HepG2 (cell line): Measurements from ENCODE around the gene DMRT1. TPM values are rescaled to one million over a fixed set of nuclear protein-coding genes. Genes with fewer than 3 reads are reported as not detected.
A peak's percentile ranks its signal among the peaks of the same experiment; 100 is the strongest.

Experiments
- CBX5 ChIP-seq: sonication (generic); formaldehyde crosslinking; IDR thresholded peaks from 2 replicates; pipeline ENCODE4 v1.4.0; 2020; ENCODE audit warnings: missing genetic modification reagents, borderline replicate concordance
- FOXP4 ChIP-seq: sonication (generic); formaldehyde crosslinking; IDR thresholded peaks from 2 replicates; pipeline ENCODE4 v1.4.0; 2020; ENCODE audit warnings: missing genetic modification reagents
- GABPB1 ChIP-seq: IDR thresholded peaks from 2 replicates; pipeline ENCODE4 v1.6.1; 2016; ENCODE audit warnings: mild to moderate bottlenecking, missing genetic modification reagents, moderate library complexity, missing compliant biosample characterization
- HOXA3 ChIP-seq: sonication (generic); formaldehyde crosslinking; IDR thresholded peaks from 2 replicates; pipeline ENCODE4 v1.5.0; 2020; ENCODE audit warnings: missing genetic modification reagents
- LCORL ChIP-seq, 2 experiments: fragments of 450-650 bp in 1 of 2; sonication (generic) in 1 of 2; formaldehyde crosslinking in 1 of 2; IDR thresholded peaks; 2 replicates each; pipeline versions ENCODE4 v1.5.0 to v1.6.1; 2017 to 2020; ENCODE audit warnings: antibody characterized with exemption in 1 of 2, missing genetic modification reagents in 1 of 2
- NFKB2 ChIP-seq: sonication (generic); formaldehyde crosslinking; IDR thresholded peaks from 2 replicates; pipeline ENCODE4 v1.4.0; 2020; ENCODE audit warnings: missing genetic modification reagents, borderline replicate concordance
- POLR2AphosphoS5 ChIP-seq: IDR thresholded peaks from 2 replicates; pipeline ENCODE4 v1.6.1; 2012; ENCODE audit warnings: low read depth, low read length
- PREB ChIP-seq: sonication (generic); formaldehyde crosslinking; IDR thresholded peaks from 2 replicates; pipeline ENCODE4 v1.4.0; 2020; ENCODE audit warnings: missing genetic modification reagents
- RAD21 ChIP-seq: fragments of 450-650 bp; formaldehyde crosslinking; IDR thresholded peaks from 2 replicates; pipeline ENCODE4 v1.5.0; 2020; ENCODE audit warnings: mild to moderate bottlenecking
- RFX3 ChIP-seq: IDR thresholded peaks from 2 replicates; pipeline ENCODE4 v1.6.1; 2016; ENCODE audit warnings: missing biosample characterization, missing genetic modification reagents
- RFXAP ChIP-seq: sonication (generic); formaldehyde crosslinking; IDR thresholded peaks from 2 replicates; pipeline ENCODE4 v1.4.0; 2020; ENCODE audit warnings: missing genetic modification reagents, borderline replicate concordance
- SMC3 ChIP-seq: IDR thresholded peaks from 2 replicates; pipeline ENCODE4 v1.6.1; 2011; ENCODE audit warnings: low read length, improper control_type of control experiment
- STAG1 ChIP-seq: sonication (generic); formaldehyde crosslinking; IDR thresholded peaks from 2 replicates; pipeline ENCODE4 v1.4.0; 2020; ENCODE audit warnings: missing genetic modification reagents
- TEAD2 ChIP-seq: sonication (generic); formaldehyde crosslinking; IDR thresholded peaks from 2 replicates; pipeline ENCODE4 v1.9.0; 2021; ENCODE audit warnings: missing genetic modification reagents
- UBTF ChIP-seq: sonication (generic); formaldehyde crosslinking; IDR thresholded peaks from 2 replicates; pipeline ENCODE4 v1.4.0; 2020; ENCODE audit warnings: mild to moderate bottlenecking, missing genetic modification reagents
- ZBTB38 ChIP-seq: sonication (generic); formaldehyde crosslinking; IDR thresholded peaks from 2 replicates; pipeline ENCODE4 v1.5.1; 2020; ENCODE audit warnings: mild to moderate bottlenecking, missing genetic modification reagents
- ZMYM2 ChIP-seq: sonication (generic); formaldehyde crosslinking; IDR thresholded peaks from 2 replicates; pipeline ENCODE4 v1.8.0; 2022; ENCODE audit warnings: mild to moderate bottlenecking, missing genetic modification reagents
- ZNF121 ChIP-seq: sonication (generic); formaldehyde crosslinking; IDR thresholded peaks from 2 replicates; pipeline ENCODE4 v1.5.0; 2020; ENCODE audit warnings: mild to moderate bottlenecking, missing genetic modification reagents
- ZNF331 ChIP-seq: sonication (generic); formaldehyde crosslinking; IDR thresholded peaks from 2 replicates; pipeline ENCODE4 v1.4.0; 2020; ENCODE audit warnings: missing genetic modification reagents
- ZNF768 ChIP-seq: sonication (generic); formaldehyde crosslinking; IDR thresholded peaks from 2 replicates; pipeline ENCODE4 v1.4.0; 2020; ENCODE audit warnings: missing genetic modification reagents
- polyA plus RNA-seq, 8 experiments: library from polyadenylated mRNA; depleted of rRNA in 3 of 8; stranded (reverse) in 7 of 8; unstranded in 1 of 8; fragments of >200 nt; fragmentation: Illumina TruSeq in 4 of 8; extraction: Trizol in 4 of 8; gene quantifications; 2 replicates each; pipeline versions ENCODE4 v1.2.1 to v1.2.3, GENCODE V29; 2011 to 2016; ENCODE audit warnings: low read depth in 4 of 8, missing spikeins in 1 of 8, mixed read lengths in 1 of 8; ENCODE audit not compliant: insufficient read depth in 1 of 8
- total RNA-seq, 5 experiments: library from RNA; depleted of rRNA; stranded (reverse); fragments of >200 nt; fragmentation: Illumina TruSeq; extraction: Trizol; gene quantifications; 2 replicates each; pipeline ENCODE4 v1.2.3, GENCODE V29; 2016; ENCODE audit warnings: low read depth in 1 of 5
- TF ChIP-seq, protein P1 (sequence below): sonication (generic); formaldehyde crosslinking; IDR thresholded peaks from 2 replicates; pipeline ENCODE4 v1.5.1; 2020; ENCODE audit warnings: mild to moderate bottlenecking, missing genetic modification reagents, moderate library complexity

Gene DMRT1
- total and polyA plus RNA-seq, 2 of the 13 experiments (the other 11 are each of a cell fraction or from before 2014, with no cell fraction given): not detected

DNA sequence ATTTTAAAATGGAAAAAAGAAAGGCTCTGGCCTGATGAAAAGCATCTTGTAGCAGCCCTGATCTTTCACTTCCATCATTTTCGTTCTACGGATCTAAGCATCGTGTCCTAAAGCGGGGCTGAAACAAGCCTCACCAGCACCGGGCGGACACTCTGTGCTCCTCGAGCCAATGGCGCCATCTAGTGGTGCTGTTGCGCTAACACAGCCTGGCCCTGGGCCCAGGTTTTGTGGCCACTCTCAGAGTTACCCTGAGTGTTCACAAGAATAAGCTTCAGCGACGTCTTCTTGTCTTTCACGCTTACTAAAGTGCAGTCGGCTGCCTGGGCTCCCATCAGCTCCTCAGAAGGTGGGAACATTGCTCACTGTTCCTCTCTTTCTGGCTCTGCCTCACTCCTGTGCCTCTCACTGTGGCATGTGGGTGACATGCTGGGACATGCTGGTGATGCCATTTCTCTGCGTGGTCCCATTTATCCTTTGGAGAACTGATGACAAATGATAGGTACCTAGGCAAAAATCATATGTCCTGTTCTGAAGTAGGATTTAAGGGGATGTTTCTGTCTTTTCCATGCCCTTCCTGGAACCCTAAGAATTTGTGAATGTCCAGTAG is 167.7 kb downstream of the DMRT1 start (continued):
- TF ChIP-seq FOXP4 (no peak), ZNF768 (peak; percentile 70; the same call in 1 of the 2 replicates), ZNF331 (CRISPR knock-in tag) (0 out of 2 replicates have a peak, but pooled peaks have one; percentile 13), CBX5 (CRISPR knock-in tag) (peak; percentile 84; the same call in 1 of the 2 replicates), RFXAP (0 out of 2 replicates have a peak, but pooled peaks have one; percentile 25), RFX3 (CRISPR knock-in tag) (no peak), PREB (CRISPR knock-in tag) (no peak), ZNF121 (no peak), TEAD2 (CRISPR knock-in tag) (0 out of 2 replicates have a peak, but pooled peaks have one; percentile 25), UBTF (CRISPR knock-in tag) (no peak), LCORL (IDR thresholded peaks at IDR 0.05) (no peak), LCORL (CRISPR knock-in tag; IDR thresholded peaks at IDR 0.05) (no peak), HOXA3 (CRISPR knock-in tag) (peak; percentile 20; the same call in 1 of the 2 replicates), ZMYM2 (no peak), SMC3 (peak; percentile 69; the same call in 1 of the 2 replicates), ZBTB38 (CRISPR knock-in tag) (peak; percentile 19; the same call in 1 of the 2 replicates), STAG1 (CRISPR knock-in tag) (peak; percentile 96), NFKB2 (CRISPR knock-in tag) (peak; percentile 58; the same call in 1 of the 2 replicates), POLR2AphosphoS5 (no peak), GABPB1 (0 out of 2 replicates have a peak, but pooled peaks have one; percentile 28), RAD21 (CRISPR knock-in tag) (peak; percentile 81)
- TF ChIP-seq, protein P1, sequence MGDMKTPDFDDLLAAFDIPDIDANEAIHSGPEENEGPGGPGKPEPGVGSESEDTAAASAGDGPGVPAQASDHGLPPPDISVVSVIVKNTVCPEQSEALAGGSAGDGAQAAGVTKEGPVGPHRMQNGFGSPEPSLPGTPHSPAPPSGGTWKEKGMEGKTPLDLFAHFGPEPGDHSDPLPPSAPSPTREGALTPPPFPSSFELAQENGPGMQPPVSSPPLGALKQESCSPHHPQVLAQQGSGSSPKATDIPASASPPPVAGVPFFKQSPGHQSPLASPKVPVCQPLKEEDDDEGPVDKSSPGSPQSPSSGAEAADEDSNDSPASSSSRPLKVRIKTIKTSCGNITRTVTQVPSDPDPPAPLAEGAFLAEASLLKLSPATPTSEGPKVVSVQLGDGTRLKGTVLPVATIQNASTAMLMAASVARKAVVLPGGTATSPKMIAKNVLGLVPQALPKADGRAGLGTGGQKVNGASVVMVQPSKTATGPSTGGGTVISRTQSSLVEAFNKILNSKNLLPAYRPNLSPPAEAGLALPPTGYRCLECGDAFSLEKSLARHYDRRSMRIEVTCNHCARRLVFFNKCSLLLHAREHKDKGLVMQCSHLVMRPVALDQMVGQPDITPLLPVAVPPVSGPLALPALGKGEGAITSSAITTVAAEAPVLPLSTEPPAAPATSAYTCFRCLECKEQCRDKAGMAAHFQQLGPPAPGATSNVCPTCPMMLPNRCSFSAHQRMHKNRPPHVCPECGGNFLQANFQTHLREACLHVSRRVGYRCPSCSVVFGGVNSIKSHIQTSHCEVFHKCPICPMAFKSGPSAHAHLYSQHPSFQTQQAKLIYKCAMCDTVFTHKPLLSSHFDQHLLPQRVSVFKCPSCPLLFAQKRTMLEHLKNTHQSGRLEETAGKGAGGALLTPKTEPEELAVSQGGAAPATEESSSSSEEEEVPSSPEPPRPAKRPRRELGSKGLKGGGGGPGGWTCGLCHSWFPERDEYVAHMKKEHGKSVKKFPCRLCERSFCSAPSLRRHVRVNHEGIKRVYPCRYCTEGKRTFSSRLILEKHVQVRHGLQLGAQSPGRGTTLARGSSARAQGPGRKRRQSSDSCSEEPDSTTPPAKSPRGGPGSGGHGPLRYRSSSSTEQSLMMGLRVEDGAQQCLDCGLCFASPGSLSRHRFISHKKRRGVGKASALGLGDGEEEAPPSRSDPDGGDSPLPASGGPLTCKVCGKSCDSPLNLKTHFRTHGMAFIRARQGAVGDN (CRISPR knock-in tag): 0 out of 2 replicates have a peak, but pooled peaks have one; percentile 21
